Activated CD4-positive, alpha-beta T cell treated with anti-CD3 and anti-CD28 coated beads, Interleukin-2, amount 10 ng/mL, durations not matched to agents 7 days and 5 days (primary cell): Measurements from ENCODE around the gene PHGDH. TPM values are rescaled to one million over a fixed set of nuclear protein-coding genes. Genes with fewer than 3 reads are reported as not detected.
"Not testable (repeated sequence)": the region's sequence is repeated elsewhere in the genome, so short reads cannot be mapped to it uniquely, and the experiment has no call there.

Experiments
- CTCF ChIA-PET: fragments of 350-600 bp; sonication (Branson Sonifier 250); formaldehyde crosslinking; loops from one replicate; lab custom pipeline; 2021; ENCODE audit warnings: antibody characterized with exemption; lab: Charles Lee
- POLR2A ChIA-PET: fragments of 350-600 bp; sonication (Branson Sonifier 250); formaldehyde crosslinking; loops from one replicate; lab custom pipeline; 2021; ENCODE audit warnings: antibody characterized with exemption; lab: Charles Lee
- DNase-seq: peaks from one replicate; pipeline ENCODE4 v3.0.0-alpha.2; 2020
- H3K27ac Mint-ChIP-seq: one replicate; pipeline ENCODE4 v1.8.0; 2021; ENCODE audit warnings: mild to moderate bottlenecking, moderate library complexity, mixed read lengths
- H3K27me3 Mint-ChIP-seq: one replicate; pipeline ENCODE4 v1.8.0; 2021; ENCODE audit warnings: mixed read lengths
- H3K36me3 Mint-ChIP-seq: one replicate; pipeline ENCODE4 v1.8.0; 2021; ENCODE audit warnings: low read depth, mixed read lengths
- H3K4me1 Mint-ChIP-seq: one replicate; pipeline ENCODE4 v1.8.0; 2021; ENCODE audit warnings: mixed read lengths
- H3K4me3 Mint-ChIP-seq: one replicate; pipeline ENCODE4 v1.8.0; 2021; ENCODE audit warnings: mild to moderate bottlenecking, moderate library complexity, mixed read lengths
- H3K9me3 Mint-ChIP-seq: one replicate; pipeline ENCODE4 v1.8.0; 2021; ENCODE audit warnings: mixed read lengths
- total RNA-seq, 2 experiments: library from RNA; stranded (reverse); gene quantifications; one replicate each; pipeline ENCODE4 v1.2.3, GENCODE V29; 2021

Gene PHGDH
- total RNA-seq, 2 experiments from 2014 or later = 102 to 115 TPM

- H3K27ac Mint-ChIP-seq = no peak overlapping the region
- no peak for DNase-seq
- H3K36me3 Mint-ChIP-seq = peaks cover 3% of the 10 kb centered on the region
- ChIA-PET POLR2A (no interaction called here), CTCF (no interaction called here)
- H3K9me3 Mint-ChIP-seq = peaks cover 28% of the 10 kb centered on the region
- H3K4me3 Mint-ChIP-seq = no peak overlapping the region
- H3K4me1 Mint-ChIP-seq = no peaks in the 10 kb centered on the region
- peaks cover 33% of the 10 kb centered on the region for H3K27me3 Mint-ChIP-seq
These were observed 7.9 kb upstream of the PHGDH start for GRCh38 chr1:119703666-119704450.

- H3K27ac Mint-ChIP-seq, H3K4me3 Mint-ChIP-seq, H3K4me1 Mint-ChIP-seq, DNase-seq, POLR2A ChIA-PET, H3K36me3 Mint-ChIP-seq, CTCF ChIA-PET: not testable (repeated sequence)
- Mint-ChIP-seq H3K27me3 (peaks cover 43% of the 10 kb centered on the region), H3K9me3 (peaks cover 20% of the 10 kb centered on the region)
These were observed 5.1 kb upstream of the PHGDH start for GRCh38 chr1:119706599-119706998.

GRCh38 chr1:119711356-119711803 lies 354 bp upstream of the PHGDH start:
- Mint-ChIP-seq H3K4me3 (peak overlapping the region; percentile 95), H3K36me3 (peaks cover 12% of the 10 kb centered on the region), H3K27me3 (peaks cover 31% of the 10 kb centered on the region), H3K27ac (peak overlapping the region; percentile 90), H3K4me1 (peaks cover 40% of the 10 kb centered on the region)
- DNase-seq, H3K9me3 Mint-ChIP-seq, POLR2A ChIA-PET, CTCF ChIA-PET: not testable (repeated sequence)

- peak; percentile 60 for DNase-seq
- ChIA-PET POLR2A (interaction anchor here (0.6 kb wide), 1 partner anchor 224 kb away, joined by 3 read pairs; no protein-coding TSS in a partner anchor), CTCF (no interaction called here)
- H3K27me3 Mint-ChIP-seq = peaks cover 28% of the 10 kb centered on the region
- no peaks in the 10 kb centered on the region for H3K9me3 Mint-ChIP-seq
- peaks cover 13% of the 10 kb centered on the region for H3K36me3 Mint-ChIP-seq
- H3K27ac Mint-ChIP-seq = peak overlapping the region; percentile 90
- peak overlapping the region; percentile 95 for H3K4me3 Mint-ChIP-seq
- H3K4me1 Mint-ChIP-seq = peaks cover 43% of the 10 kb centered on the region
These were observed 756 bp downstream of the PHGDH start for GRCh38 chr1:119712342-119713038.

GRCh38 chr1:119713039-119713748 lies 1.5 kb downstream of the PHGDH start:
- ChIA-PET CTCF (no interaction called here), POLR2A (no interaction called here)
- DNase-seq = no peak
- Mint-ChIP-seq H3K27me3 (peaks cover 25% of the 10 kb centered on the region), H3K36me3 (peaks cover 15% of the 10 kb centered on the region), H3K27ac (peak overlapping the region; percentile 83), H3K9me3 (no peaks in the 10 kb centered on the region), H3K4me3 (peak overlapping the region; percentile 91), H3K4me1 (peaks cover 46% of the 10 kb centered on the region)

GRCh38 chr1:119713749-119714456 lies 2.2 kb downstream of the PHGDH start:
- peaks cover 48% of the 10 kb centered on the region for H3K4me1 Mint-ChIP-seq

GRCh38 chr1:119714583-119714982 lies 2.8 kb downstream of the PHGDH start:
- Mint-ChIP-seq H3K36me3 (peaks cover 15% of the 10 kb centered on the region), H3K4me3 (peak overlapping the region; percentile 91), H3K9me3 (no peaks in the 10 kb centered on the region), H3K4me1 (peaks cover 50% of the 10 kb centered on the region), H3K27me3 (peaks cover 13% of the 10 kb centered on the region), H3K27ac (no peak overlapping the region)
- POLR2A ChIA-PET = no interaction called here
- no peak for DNase-seq
- CTCF ChIA-PET = no interaction called here

More at GRCh38 chr1:119713749-119714456, 2.2 kb downstream of the PHGDH start:
- Mint-ChIP-seq H3K27ac (peak overlapping the region; percentile 83), H3K36me3 (peaks cover 15% of the 10 kb centered on the region), H3K27me3 (peaks cover 18% of the 10 kb centered on the region), H3K4me3 (peak overlapping the region; percentile 91), H3K9me3 (no peaks in the 10 kb centered on the region)
- no peak for DNase-seq
- CTCF ChIA-PET = no interaction called here
- POLR2A ChIA-PET = no interaction called here

- Mint-ChIP-seq H3K36me3 (peaks cover 15% of the 10 kb centered on the region), H3K4me3 (no peak overlapping the region), H3K27me3 (peaks cover 4% of the 10 kb centered on the region), H3K4me1 (peaks cover 49% of the 10 kb centered on the region), H3K27ac (no peak overlapping the region), H3K9me3 (no peaks in the 10 kb centered on the region)
- no peak for DNase-seq
- ChIA-PET POLR2A (no interaction called here), CTCF (no interaction called here)
These were observed 3.8 kb downstream of the PHGDH start for GRCh38 chr1:119715542-119715941.

GRCh38 chr1:119718409-119718808 lies 6.7 kb downstream of the PHGDH start:
- ChIA-PET POLR2A (no interaction called here), CTCF (interaction anchor here (0.7 kb wide), 1 partner anchor 72 kb away, joined by 3 read pairs; no protein-coding TSS in a partner anchor)
- DNase-seq = no peak
- no peaks in the 10 kb centered on the region for H3K9me3 Mint-ChIP-seq
- H3K27ac Mint-ChIP-seq = no peak overlapping the region
- H3K27me3 Mint-ChIP-seq = no peaks in the 10 kb centered on the region
- H3K4me3 Mint-ChIP-seq = no peak overlapping the region
- peaks cover 39% of the 10 kb centered on the region for H3K4me1 Mint-ChIP-seq
- H3K36me3 Mint-ChIP-seq = peaks cover 30% of the 10 kb centered on the region

- H3K4me3 Mint-ChIP-seq = no peak overlapping the region
- peaks cover 33% of the 10 kb centered on the region for H3K4me1 Mint-ChIP-seq
- no peaks in the 10 kb centered on the region for H3K9me3 Mint-ChIP-seq
- no peak overlapping the region for H3K27ac Mint-ChIP-seq
- H3K36me3 Mint-ChIP-seq = peaks cover 33% of the 10 kb centered on the region
- ChIA-PET CTCF (interaction anchor here (1.2 kb wide), 1 partner anchor 16 kb away, joined by 3 read pairs; no protein-coding TSS in a partner anchor), POLR2A (no interaction called here)
- no peaks in the 10 kb centered on the region for H3K27me3 Mint-ChIP-seq
- DNase-seq = no peak
These were observed 7.2 kb downstream of the PHGDH start for GRCh38 chr1:119718972-119719371.

GRCh38 chr1:119720866-119721440 lies 9.2 kb downstream of the PHGDH start:
- peaks cover 30% of the 10 kb centered on the region for H3K36me3 Mint-ChIP-seq
- H3K9me3 Mint-ChIP-seq = no peaks in the 10 kb centered on the region
- peaks cover 18% of the 10 kb centered on the region for H3K4me1 Mint-ChIP-seq
- no peak overlapping the region for H3K27ac Mint-ChIP-seq
- no peak overlapping the region for H3K4me3 Mint-ChIP-seq
- ChIA-PET CTCF (no interaction called here), POLR2A (no interaction called here)
- DNase-seq = no peak
- H3K27me3 Mint-ChIP-seq = no peaks in the 10 kb centered on the region

- H3K27ac Mint-ChIP-seq = no peak overlapping the region
These were observed 10.2 kb downstream of the PHGDH start for GRCh38 chr1:119721896-119722295.

More at GRCh38 chr1:119721896-119722295, 10.2 kb downstream of the PHGDH start:
- peaks cover 11% of the 10 kb centered on the region for H3K4me1 Mint-ChIP-seq
- DNase-seq = no peak
- no peak overlapping the region for H3K4me3 Mint-ChIP-seq
- no peaks in the 10 kb centered on the region for H3K9me3 Mint-ChIP-seq
- peaks cover 32% of the 10 kb centered on the region for H3K36me3 Mint-ChIP-seq
- POLR2A ChIA-PET = no interaction called here
- no peaks in the 10 kb centered on the region for H3K27me3 Mint-ChIP-seq
- CTCF ChIA-PET = interaction anchor here (0.6 kb wide), 1 partner anchor 36 kb away, joined by 4 read pairs; no protein-coding TSS in a partner anchor
